Measurements from ENCODE around the gene NHS.

DNA sequence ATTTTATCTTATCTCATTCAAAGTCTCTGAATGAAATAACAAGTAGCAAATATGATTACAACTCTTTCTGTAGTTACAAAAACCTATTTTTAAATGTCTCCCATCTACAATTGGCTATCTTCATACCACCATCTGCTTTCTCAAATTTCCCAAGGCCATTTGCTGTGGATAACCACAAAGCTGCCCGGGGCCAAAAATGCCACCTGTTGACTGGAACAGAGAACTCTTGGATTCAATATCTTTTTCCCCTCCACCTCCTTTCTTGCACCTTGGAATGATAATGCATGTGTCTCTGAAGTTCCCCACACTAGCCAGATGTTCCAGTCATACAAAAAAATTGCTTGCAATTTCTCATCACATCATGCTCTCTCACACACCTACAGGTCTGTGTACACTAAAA is 269.0 kb downstream of the NHS start:
- TF ChIP-seq, protein P1, sequence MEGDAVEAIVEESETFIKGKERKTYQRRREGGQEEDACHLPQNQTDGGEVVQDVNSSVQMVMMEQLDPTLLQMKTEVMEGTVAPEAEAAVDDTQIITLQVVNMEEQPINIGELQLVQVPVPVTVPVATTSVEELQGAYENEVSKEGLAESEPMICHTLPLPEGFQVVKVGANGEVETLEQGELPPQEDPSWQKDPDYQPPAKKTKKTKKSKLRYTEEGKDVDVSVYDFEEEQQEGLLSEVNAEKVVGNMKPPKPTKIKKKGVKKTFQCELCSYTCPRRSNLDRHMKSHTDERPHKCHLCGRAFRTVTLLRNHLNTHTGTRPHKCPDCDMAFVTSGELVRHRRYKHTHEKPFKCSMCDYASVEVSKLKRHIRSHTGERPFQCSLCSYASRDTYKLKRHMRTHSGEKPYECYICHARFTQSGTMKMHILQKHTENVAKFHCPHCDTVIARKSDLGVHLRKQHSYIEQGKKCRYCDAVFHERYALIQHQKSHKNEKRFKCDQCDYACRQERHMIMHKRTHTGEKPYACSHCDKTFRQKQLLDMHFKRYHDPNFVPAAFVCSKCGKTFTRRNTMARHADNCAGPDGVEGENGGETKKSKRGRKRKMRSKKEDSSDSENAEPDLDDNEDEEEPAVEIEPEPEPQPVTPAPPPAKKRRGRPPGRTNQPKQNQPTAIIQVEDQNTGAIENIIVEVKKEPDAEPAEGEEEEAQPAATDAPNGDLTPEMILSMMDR (IDR thresholded peaks at IDR 0.05; ENCODE audit: low read depth, low read length, poor library complexity, severe bottlenecking): no peak
- no peak for TF ChIP-seq EZH2phosphoT487 (IDR thresholded peaks at IDR 0.05; ENCODE audit: borderline replicate concordance, low read length)

Data from DOHH2 (cell line).